Gastrocnemius medialis (tissue), 4 donors: ENCODE results near the gene PCBP2.

Experiments used
- CTCF ChIP-seq, 5 experiments: fragments of 450-650 bp in 3 of 5; fragments of 200-600 bp in 2 of 5; sonication (generic) in 2 of 5; IDR thresholded peaks in 4 of 5; conservative IDR thresholded peaks in 1 of 5; 1 replicate in 4 of 5; 2 replicates in 1 of 5; pipeline ENCODE4 v1.5.1; 2016 to 2019; ENCODE audit warnings: antibody characterized with exemption in 5 of 5, mild to moderate bottlenecking in 3 of 5, moderate library complexity in 3 of 5
- POLR2A ChIP-seq, 2 donors: fragments of 450-650 bp; IDR thresholded peaks; one replicate each; pipeline ENCODE4 v1.6.1; 2017; ENCODE audit warnings: antibody characterized with exemption in 2 of 2, mild to moderate bottlenecking in 2 of 2, moderate library complexity in 2 of 2

- TF ChIP-seq CTCF (IDR thresholded peaks at IDR 0.05 in 4 of 5, conservative IDR thresholded peaks at IDR 0.05 in 1 of 5) (no peak), POLR2A (IDR thresholded peaks at IDR 0.05) (no peak)
Observed at GRCh38 chr12:53464685-53465418, 12.9 kb downstream of the PCBP2 start.
